Choroid plexus epithelial cell (primary cell): Measurements from ENCODE around the gene PDGFB.

Experiments
- DNase-seq: peaks from one replicate; pipeline ENCODE4 v3.0.0-alpha.2; 2010; ENCODE audit warnings: low read depth
- H3K4me3 ChIP-seq: 2 replicates; pipeline ENCODE4 v1.5.1; 2011; ENCODE audit warnings: low read depth, mild to moderate bottlenecking, control low read depth, low read length, moderate library complexity
- CTCF ChIP-seq: conservative IDR thresholded peaks from 2 replicates; pipeline ENCODE4 v1.5.1; 2011; ENCODE audit warnings: low read depth, mild to moderate bottlenecking, control low read depth, inconsistent platforms, low read length, moderate library complexity

The PDGFB gene

DNA sequence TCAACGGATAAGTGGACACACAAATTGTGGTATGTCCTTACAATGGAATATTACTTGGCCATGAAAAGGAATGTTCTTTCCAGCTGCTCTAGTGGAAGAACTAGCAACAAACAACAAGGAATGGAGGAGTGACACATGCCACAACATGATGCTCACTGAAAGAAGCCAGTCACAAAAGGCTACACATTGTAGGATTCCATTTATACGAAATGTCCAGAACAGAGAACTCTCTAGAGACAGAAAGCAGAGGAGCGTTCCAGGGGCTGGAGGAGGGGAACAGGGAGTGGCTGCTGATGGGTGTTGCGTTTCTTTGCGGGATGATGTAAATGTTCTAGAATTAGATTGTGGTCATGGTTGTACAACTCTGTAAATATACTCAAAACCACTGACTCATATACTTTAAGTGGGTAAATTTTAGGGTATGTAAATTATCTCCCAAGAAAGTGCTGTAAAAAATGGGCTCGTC is 32.4 kb upstream of the PDGFB start:
- no peak overlapping the region for H3K4me3 ChIP-seq
- no peak for TF ChIP-seq CTCF
- peak; percentile 82 for DNase-seq

DNA sequence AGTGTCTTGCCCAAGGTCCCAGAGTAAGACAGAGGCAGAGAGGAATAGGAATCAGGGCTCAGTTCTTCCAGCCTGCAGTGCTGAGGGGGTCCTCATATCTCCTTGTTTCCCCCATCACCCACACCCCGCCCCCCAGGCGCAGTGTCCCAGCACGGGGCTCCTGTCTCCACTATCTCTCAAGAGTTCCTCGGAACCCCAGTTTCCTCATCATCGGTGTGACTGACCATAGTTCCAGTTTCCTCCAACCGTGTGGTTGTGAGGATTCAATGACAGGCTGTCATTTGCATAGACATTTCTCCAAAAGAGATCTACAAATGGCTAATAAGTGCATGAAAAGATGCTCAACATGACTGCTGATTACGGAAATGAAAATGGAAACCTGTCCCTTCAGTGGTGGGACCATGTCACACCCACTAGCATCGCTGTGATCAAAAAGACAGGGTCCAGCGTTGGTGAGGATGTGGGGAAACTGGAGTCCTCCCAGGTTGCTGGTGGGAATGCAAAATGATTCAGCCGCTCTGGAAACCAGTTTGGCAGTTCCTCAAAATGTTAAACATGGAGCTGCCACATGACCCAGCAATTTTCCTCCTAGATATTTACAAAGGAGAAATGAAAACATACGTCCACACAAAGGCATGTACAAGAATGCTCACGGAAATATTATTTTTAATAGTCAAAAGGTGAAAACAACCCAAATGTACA is 31.8 kb upstream of the PDGFB start:
- no peak for TF ChIP-seq CTCF
- no peak for DNase-seq
- H3K4me3 ChIP-seq: no peak overlapping the region

DNA sequence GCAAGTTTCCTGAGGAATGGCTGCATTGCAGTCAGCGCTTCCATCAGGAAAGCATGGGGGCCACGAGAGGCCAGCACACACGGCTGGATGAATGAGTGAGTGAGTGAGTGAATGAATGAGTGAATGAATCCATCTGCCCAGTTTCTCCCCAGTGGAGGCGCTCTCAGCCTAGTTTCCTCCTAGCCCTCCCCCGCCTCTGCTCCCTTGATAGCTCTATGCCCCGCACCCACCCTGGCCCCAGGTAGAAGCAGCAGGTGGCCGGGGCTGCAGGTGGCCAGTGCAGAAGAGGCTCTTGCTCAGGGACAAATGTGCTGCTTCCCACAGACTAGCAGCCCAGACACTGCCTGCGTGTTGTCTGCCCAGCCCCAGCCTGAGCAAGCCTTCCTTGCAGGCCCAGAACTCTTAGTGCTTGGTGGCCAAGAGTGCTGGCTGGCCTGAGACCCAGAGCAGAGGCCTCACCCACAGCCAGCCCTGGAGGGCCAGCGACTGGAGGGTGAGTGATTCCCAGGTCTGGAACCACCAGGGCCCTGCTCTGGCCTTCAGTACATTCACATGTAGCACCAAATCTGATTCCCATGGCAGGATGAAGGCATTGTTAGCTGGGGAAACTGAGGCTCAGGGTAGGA is 31.1 kb upstream of the PDGFB start:
- TF ChIP-seq CTCF: no peak
- H3K4me3 ChIP-seq: no peak overlapping the region
- no peak for DNase-seq

DNA sequence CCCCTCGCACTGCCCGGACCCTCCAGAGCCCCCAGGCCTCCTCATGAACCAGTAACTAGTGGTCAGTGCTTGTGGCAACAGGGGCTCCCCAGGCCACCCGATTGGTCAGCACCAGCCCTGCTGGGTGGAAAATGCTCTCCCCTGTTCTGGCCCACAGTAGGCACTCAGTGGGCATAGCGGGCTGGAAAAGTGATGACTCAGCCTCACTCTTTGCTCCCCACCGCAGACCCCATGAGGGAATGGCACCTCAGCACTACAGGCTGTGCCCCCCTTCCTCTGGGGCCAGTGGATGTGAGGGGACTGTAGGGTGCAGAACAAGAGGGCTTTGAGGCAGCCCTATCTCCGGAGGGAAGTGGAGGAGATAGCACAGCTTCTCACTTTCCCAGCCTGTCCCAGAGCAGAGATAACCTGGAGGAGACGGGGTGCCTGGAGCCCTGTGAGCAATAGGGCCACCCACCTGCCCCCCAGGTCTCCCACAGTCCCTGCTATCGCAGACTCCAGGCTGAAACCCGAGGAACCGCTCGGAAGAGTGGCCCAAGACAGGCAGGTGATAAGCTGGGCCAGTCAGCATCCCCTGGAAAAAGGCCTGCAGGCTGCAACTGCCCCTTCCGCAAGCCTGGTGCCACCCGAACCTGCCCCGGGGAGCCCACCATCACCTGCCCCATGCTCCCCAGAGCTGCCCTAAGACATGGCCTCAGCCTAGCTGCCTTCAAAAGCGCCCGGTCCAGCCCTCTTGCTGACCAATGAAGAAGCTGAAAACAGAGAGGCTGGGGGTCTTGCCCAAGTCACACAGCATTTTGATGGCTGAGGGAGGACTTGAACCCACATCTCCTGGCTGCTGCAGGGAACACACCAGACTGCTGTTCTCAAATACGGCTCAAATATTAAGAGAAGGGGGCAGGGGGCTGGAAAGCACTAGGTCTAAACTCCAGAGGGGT is 29.4 kb upstream of the PDGFB start:
- DNase-seq: no peak
- no peak overlapping the region for H3K4me3 ChIP-seq
- no peak for TF ChIP-seq CTCF

- TF ChIP-seq CTCF: no peak
- H3K4me3 ChIP-seq: no peak overlapping the region
- DNase-seq: no peak
These were observed 26.0 kb upstream of the PDGFB start for GRCh38 chr22:39270792-39271191.

- TF ChIP-seq CTCF: no peak
- no peak overlapping the region for H3K4me3 ChIP-seq
- DNase-seq: no peak
These were observed 25.5 kb upstream of the PDGFB start for GRCh38 chr22:39270280-39270679.
